Retinal pigment epithelial cell (primary cell): ENCODE data around the gene CDK5RAP2.

Experiments
- DNase-seq: peaks from one replicate; pipeline ENCODE4 v3.0.0-alpha.2; 2010; ENCODE audit warnings: low read depth
- H3K4me3 ChIP-seq: 2 replicates; pipeline ENCODE4 v1.5.1; 2011; ENCODE audit warnings: mild to moderate bottlenecking, low read length, control low read depth, moderate library complexity
- TF ChIP-seq, protein P1 (sequence below): conservative IDR thresholded peaks from 2 replicates; pipeline ENCODE4 v1.5.1; 2011; ENCODE audit warnings: low read depth, low read length, control low read depth, inconsistent platforms

Gene CDK5RAP2

DNA sequence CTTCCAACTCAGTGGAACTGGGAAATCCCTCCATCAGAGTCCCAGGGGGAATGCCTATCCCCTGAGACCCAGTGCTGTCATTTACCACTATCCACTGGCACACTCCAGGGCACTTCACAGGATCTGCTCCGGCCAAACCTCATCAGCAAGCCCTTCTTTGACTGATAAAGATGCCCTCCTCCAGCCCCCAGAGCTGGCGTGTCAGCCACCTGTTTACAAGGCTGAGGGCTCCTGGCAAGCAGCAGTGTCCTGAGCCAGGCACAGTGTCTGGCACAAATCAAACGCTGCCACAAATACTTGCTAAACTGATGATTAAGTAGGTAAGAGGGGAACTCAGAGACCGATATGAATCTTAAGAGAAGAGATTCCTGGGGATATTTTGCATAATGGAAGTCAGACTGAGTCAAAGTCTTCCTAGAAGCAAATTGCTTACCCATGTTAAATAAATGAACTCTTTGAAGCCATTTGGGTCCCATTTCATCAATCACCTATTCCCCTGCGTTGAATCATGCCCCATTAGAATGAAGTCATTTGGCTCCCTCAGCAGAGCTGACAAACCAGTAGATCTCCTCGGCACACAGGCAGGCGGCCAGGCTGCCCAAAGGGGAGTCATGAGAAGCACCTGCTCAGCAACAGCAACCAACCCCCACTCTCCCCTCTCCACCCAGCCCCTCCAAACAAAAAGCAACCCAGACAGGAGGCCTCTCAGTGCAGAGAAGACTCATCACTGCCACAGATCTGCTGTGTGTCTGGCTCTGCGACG, 97.4 kb downstream of the CDK5RAP2 start:
- DNase-seq, result no peak
- H3K4me3 ChIP-seq, result no peak overlapping the region
- TF ChIP-seq, protein P1, sequence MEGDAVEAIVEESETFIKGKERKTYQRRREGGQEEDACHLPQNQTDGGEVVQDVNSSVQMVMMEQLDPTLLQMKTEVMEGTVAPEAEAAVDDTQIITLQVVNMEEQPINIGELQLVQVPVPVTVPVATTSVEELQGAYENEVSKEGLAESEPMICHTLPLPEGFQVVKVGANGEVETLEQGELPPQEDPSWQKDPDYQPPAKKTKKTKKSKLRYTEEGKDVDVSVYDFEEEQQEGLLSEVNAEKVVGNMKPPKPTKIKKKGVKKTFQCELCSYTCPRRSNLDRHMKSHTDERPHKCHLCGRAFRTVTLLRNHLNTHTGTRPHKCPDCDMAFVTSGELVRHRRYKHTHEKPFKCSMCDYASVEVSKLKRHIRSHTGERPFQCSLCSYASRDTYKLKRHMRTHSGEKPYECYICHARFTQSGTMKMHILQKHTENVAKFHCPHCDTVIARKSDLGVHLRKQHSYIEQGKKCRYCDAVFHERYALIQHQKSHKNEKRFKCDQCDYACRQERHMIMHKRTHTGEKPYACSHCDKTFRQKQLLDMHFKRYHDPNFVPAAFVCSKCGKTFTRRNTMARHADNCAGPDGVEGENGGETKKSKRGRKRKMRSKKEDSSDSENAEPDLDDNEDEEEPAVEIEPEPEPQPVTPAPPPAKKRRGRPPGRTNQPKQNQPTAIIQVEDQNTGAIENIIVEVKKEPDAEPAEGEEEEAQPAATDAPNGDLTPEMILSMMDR, result no peak

DNA sequence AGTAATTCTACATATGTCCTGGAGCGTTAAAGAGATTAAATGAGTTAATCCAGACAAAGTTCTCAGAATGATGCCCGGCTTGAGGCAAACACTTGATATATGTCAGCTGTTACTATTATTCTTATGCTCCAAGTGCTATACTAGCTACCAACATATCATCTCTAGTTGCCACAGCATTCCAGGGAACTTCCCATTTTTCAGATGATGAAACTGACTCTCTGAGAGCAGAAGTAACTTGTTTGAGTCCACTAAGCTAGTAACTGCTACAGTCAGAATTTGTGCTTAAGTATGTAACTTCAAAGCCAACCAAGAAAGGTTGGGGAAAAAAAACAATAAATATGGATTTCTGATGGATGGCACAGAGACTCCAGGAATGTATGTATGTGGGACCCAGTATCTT, 98.1 kb downstream of the CDK5RAP2 start:
- TF ChIP-seq, protein P1, result no peak
- no peak overlapping the region for H3K4me3 ChIP-seq
- DNase-seq, result no peak

DNA sequence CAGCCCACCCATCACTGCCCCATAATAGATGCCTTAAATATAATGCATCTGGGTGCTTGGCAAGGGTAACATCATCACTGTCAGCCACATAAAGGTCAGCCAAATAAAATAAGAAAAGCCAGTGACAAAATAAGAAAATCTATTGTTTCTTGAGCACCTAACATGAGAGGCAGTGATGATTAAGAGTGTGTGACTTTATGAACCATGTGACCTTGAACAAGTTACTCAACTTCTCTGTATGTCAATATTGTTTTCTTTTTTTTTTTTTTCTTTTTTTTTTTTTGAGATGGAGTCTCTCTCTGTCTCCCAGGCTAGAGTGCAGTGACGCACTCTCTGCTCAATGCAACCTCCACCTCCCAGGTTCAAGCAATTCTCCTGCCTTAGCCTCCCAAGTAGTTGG, 98.7 kb downstream of the CDK5RAP2 start:
- TF ChIP-seq, protein P1, result no peak
- DNase-seq, result no peak
- H3K4me3 ChIP-seq, result no peak overlapping the region

DNA sequence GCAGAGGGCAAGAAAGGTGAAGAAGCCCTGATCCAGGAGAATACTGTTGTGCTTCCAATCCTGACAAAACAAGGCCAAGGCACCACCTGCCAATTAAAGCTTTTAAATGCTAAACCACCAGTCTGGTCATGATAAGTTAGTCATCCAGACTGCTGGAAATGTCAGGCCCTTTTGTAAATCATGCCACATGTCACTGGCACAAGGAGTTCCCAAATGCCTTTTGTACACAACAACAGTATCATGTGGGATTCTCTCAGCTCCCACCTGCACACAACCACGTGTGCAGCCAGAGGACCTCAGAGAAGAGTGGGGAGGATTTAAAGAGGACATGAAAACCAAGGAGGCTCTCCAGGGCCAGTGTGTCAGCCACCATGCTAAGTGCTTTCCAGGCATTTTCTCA, 99.3 kb downstream of the CDK5RAP2 start:
- TF ChIP-seq, protein P1, result no peak
- no peak overlapping the region for H3K4me3 ChIP-seq
- DNase-seq, result peak; percentile 36

DNA sequence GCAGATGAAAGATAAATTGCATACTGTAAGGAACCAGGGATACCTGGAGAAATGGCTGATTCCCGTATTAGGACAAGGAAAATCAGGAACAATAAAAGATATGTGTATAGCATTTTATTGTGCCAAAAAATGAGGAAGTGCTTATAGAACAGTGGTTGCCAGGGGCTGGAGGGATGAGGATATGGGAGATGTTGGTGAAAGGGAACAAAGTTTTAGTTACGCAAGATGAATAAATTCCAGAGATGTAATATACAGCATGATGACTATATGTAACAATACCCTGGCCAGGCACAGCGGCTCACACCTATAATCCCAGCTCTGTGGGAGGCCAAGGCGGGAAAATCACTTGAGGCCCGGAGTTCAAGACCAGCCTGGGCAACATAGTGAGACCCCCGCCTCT, 101.8 kb downstream of the CDK5RAP2 start:
- TF ChIP-seq, protein P1, result no peak
- H3K4me3 ChIP-seq, result no peak overlapping the region
- peak; percentile 20 for DNase-seq

DNA sequence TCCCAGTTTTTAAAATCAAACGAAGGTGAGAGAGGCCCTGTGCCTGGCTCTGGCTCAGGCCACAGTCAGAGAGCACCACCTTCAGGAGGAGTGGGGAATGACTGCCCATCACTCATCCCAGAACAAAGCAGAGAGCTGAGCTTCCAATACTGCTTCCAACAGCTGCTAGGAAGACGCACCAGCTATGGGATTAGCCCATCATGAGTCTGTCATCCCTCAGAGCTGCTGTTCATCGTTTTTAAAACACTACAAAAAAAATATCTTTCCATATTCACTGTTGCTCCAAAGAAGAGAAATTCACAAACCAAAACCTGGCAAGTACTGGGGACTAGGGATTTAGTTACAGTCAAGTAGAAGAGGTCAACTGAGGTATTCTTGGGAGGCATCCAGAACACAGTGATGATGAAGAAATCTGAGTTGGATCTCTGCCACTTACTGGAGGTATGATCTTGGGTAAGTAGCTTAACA, 102.4 kb downstream of the CDK5RAP2 start:
- H3K4me3 ChIP-seq, result no peak overlapping the region
- peak; percentile 91 for DNase-seq
- TF ChIP-seq, protein P1, result peak; percentile 100

DNA sequence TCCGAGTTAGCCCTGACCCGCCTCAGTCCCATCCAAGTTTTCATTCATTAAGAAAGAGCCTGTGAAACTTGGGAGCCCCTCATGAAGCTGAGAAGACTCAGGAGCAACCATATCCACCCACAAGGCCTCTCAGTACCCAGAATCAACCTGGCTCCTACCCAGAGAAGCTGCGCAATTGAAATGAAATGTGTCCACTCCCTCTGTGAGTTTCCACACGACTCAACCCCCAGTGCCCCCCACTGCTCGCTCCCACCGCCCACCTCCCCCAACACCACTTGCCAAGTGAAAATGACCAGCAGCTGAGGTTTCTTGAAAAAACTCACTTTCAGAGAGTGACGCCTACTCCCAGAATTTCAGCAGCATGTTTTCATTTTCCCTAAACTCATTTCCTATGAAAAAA, 104.6 kb downstream of the CDK5RAP2 start:
- DNase-seq, result no peak
- no peak overlapping the region for H3K4me3 ChIP-seq
- TF ChIP-seq, protein P1, result no peak
